GM12864 (cell line): ENCODE data around the gene SEMA3B.
A peak's percentile ranks its signal among the peaks of the same experiment; 100 is the strongest.

ENCODE experiments used
- DNase-seq: peaks from one replicate; pipeline ENCODE4 v3.0.0-alpha.2; 2011; ENCODE audit warnings: low read depth
- H3K4me3 ChIP-seq: 2 replicates; pipeline ENCODE4 v1.5.1; 2011; ENCODE audit warnings: mild to moderate bottlenecking, low read depth, low read length, control low read depth
- CTCF ChIP-seq: IDR thresholded peaks from 2 replicates; pipeline ENCODE4 v1.5.1; 2011; ENCODE audit warnings: low read depth, mild to moderate bottlenecking, moderate library complexity, low read length, control low read depth, inconsistent platforms; ENCODE audit errors: missing control alignments

SEMA3B gene

GRCh38 chr3:50325497-50326181 lies 56.7 kb downstream of the SEMA3B start:
- DNase-seq, result no peak
- H3K4me3 ChIP-seq, result no peak overlapping the region
- TF ChIP-seq CTCF, result no peak

DNA sequence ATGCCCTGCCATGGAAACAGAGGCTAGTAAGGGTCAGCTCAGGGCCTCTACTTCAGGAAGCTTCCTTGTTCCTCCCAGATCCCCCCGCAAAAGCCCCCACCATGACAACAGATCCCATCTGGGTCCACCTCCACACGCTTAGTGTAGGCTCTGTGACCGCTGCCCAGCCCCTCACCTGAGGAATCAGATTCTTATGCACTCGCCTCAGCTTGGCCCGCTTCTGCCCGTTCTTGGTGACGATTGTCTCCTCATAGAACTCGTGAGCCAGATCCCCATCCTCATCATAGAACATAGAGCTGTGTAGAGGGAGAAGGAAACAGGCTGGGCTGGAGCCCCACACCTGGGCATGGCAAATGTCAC lies 57.2 kb downstream of the SEMA3B start:
- TF ChIP-seq CTCF, result no peak
- no peak overlapping the region for H3K4me3 ChIP-seq
- no peak for DNase-seq

GRCh38 chr3:50327129-50327528 lies 58.2 kb downstream of the SEMA3B start:
- TF ChIP-seq CTCF, result no peak
- H3K4me3 ChIP-seq, result peak overlapping the region; percentile 89

More at GRCh38 chr3:50327129-50327528, 58.2 kb downstream of the SEMA3B start:
- DNase-seq, result no peak
